Neural progenitor cell (in vitro differentiated cells): Measurements from ENCODE around the gene TMEM229B.

Source experiments
- CTCF ChIP-seq: fragments of 200-600 bp; sonication (generic); IDR thresholded peaks from 2 replicates; pipeline ENCODE4 v1.5.1; 2017; ENCODE audit warnings: antibody characterized with exemption, mild to moderate bottlenecking
- EZH2 ChIP-seq: fragments of 200-600 bp; sonication (generic); IDR thresholded peaks from 2 replicates; pipeline ENCODE4 v1.6.1; 2017; ENCODE audit warnings: antibody characterized with exemption, mild to moderate bottlenecking, moderate library complexity

- no peak for TF ChIP-seq CTCF
- no peak for TF ChIP-seq EZH2
Observed at GRCh38 chr14:67495827-67496226, 7.3 kb upstream of the TMEM229B start.
